ENCODE data around the gene LST1.
"Not testable (repeated sequence)": the region's sequence is repeated elsewhere in the genome, so short reads cannot be mapped to it uniquely, and the experiment has no call there.

GRCh38 chr6:31551371-31551770 is 34.7 kb upstream of the LST1 start:
- peak; percentile 78 for TF ChIP-seq CTCF (IDR thresholded peaks at IDR 0.05)
- TF ChIP-seq EZH2 (IDR thresholded peaks at IDR 0.05; ENCODE audit: borderline replicate concordance, insufficient read depth, low read depth, low read length, poor library complexity, severe bottlenecking), result not testable (repeated sequence)

Data from B cell (primary cell).